ENCODE results near the gene FNDC5. TPM values are rescaled to one million over a fixed set of nuclear protein-coding genes. Genes with fewer than 3 reads are reported as not detected.
A peak's percentile ranks its signal among the peaks of the same experiment; 100 is the strongest.

The FNDC5 gene
- total and polyA plus RNA-seq, 2 of the 13 experiments (the other 11 are each of a cell fraction or from before 2014, with no cell fraction given), result 1.4 to 3.1 TPM

GRCh38 chr1:32817815-32818786, 52.6 kb downstream of the FNDC5 start (continued):
- TF ChIP-seq, protein P1, sequence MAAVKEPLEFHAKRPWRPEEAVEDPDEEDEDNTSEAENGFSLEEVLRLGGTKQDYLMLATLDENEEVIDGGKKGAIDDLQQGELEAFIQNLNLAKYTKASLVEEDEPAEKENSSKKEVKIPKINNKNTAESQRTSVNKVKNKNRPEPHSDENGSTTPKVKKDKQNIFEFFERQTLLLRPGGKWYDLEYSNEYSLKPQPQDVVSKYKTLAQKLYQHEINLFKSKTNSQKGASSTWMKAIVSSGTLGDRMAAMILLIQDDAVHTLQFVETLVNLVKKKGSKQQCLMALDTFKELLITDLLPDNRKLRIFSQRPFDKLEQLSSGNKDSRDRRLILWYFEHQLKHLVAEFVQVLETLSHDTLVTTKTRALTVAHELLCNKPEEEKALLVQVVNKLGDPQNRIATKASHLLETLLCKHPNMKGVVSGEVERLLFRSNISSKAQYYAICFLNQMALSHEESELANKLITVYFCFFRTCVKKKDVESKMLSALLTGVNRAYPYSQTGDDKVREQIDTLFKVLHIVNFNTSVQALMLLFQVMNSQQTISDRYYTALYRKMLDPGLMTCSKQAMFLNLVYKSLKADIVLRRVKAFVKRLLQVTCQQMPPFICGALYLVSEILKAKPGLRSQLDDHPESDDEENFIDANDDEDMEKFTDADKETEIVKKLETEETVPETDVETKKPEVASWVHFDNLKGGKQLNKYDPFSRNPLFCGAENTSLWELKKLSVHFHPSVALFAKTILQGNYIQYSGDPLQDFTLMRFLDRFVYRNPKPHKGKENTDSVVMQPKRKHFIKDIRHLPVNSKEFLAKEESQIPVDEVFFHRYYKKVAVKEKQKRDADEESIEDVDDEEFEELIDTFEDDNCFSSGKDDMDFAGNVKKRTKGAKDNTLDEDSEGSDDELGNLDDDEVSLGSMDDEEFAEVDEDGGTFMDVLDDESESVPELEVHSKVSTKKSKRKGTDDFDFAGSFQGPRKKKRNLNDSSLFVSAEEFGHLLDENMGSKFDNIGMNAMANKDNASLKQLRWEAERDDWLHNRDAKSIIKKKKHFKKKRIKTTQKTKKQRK (IDR thresholded peaks at IDR 0.05; ENCODE audit: low read length), result no peak
- TF ChIP-seq NR2F2 (IDR thresholded peaks at IDR 0.05; ENCODE audit: borderline replicate concordance, low read depth), result no peak
- TF ChIP-seq STAG1 (CRISPR knock-in tag; IDR thresholded peaks at IDR 0.05), result no peak
- TF ChIP-seq ZNF274 (CRISPR knock-in tag; IDR thresholded peaks at IDR 0.05), result peak; percentile 59; the same call in 1 of the 2 replicates
- TF ChIP-seq ZNF572 (CRISPR knock-in tag; IDR thresholded peaks at IDR 0.05), result peak; percentile 68; the same call in 1 of the 2 replicates
- TF ChIP-seq ARID3A (IDR thresholded peaks at IDR 0.05; ENCODE audit: low read depth, low read length), result no peak
- TF ChIP-seq GATAD1 (CRISPR knock-in tag; IDR thresholded peaks at IDR 0.05), result no peak
- no peak; the same call in 1 of the 2 replicates for TF ChIP-seq REPIN1 (CRISPR knock-in tag; IDR thresholded peaks at IDR 0.05; ENCODE audit: borderline replicate concordance, low read depth)
- TF ChIP-seq, protein P2, sequence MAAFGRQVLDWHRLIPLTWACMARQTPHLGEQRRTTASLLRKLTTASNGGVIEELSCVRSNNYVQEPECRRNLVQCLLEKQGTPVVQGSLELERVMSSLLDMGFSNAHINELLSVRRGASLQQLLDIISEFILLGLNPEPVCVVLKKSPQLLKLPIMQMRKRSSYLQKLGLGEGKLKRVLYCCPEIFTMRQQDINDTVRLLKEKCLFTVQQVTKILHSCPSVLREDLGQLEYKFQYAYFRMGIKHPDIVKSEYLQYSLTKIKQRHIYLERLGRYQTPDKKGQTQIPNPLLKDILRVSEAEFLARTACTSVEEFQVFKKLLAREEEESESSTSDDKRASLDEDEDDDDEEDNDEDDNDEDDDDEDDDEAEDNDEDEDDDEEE (CRISPR knock-in tag; IDR thresholded peaks at IDR 0.05), result 0 out of 2 replicates have a peak, but pooled peaks have one; percentile 15
- TF ChIP-seq RCOR2 (CRISPR knock-in tag; IDR thresholded peaks at IDR 0.05), result no peak
- TF ChIP-seq CENPT (CRISPR knock-in tag; IDR thresholded peaks at IDR 0.05; ENCODE audit: low read depth), result no peak
- peak; percentile 84 for TF ChIP-seq ZNF281 (CRISPR knock-in tag; IDR thresholded peaks at IDR 0.05; ENCODE audit: borderline replicate concordance)
- TF ChIP-seq ZNF512B (CRISPR knock-in tag; IDR thresholded peaks at IDR 0.05; ENCODE audit: borderline replicate concordance), result no peak
